GM13977 (cell line): ENCODE measurements around the gene LIG1.

Source experiments
- DNase-seq: peaks from one replicate; pipeline ENCODE4 v3.0.0; 2012; ENCODE audit warnings: low spot score
- in situ Hi-C: fragments of 300-500 bp; cut with MboI; formaldehyde crosslinking; loops from one replicate; pipeline ENCODE4 v1.12.0; 2022; ENCODE audit warnings: low sequenced_read_pairs, low pct_unique_long_range_greater_than_20kb, mixed read lengths, inconsistent platforms; ENCODE audit not compliant: unreplicated experiment
- TF ChIP-seq, protein P1 (sequence below): IDR thresholded peaks from 2 replicates; pipeline ENCODE4 v1.5.1; 2012; ENCODE audit warnings: mild to moderate bottlenecking, control low read depth; ENCODE audit not compliant: insufficient read depth; ENCODE audit errors: extremely low read depth, missing control alignments

The LIG1 gene

DNA sequence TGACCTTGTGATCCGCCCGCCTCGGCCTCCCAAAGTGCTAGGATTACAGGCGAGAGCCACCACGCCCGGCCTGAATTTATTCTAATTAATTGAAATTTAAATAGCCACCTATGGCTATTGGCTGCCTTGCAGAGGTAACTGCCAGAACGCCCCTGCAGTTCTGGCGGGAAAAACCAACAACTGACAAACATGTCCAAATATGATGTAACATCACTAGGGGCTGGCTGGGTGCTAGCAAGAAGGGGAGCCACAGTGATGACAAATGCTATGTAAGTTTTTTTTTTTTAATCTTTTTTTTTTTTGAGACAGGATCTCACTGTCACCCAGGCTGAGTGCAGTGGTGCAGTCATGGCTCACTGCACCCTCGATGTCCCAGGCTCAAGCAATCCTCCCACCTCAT, 13.2 kb upstream of the LIG1 start:
- in situ Hi-C loops: no loop called here
- TF ChIP-seq, protein P1, sequence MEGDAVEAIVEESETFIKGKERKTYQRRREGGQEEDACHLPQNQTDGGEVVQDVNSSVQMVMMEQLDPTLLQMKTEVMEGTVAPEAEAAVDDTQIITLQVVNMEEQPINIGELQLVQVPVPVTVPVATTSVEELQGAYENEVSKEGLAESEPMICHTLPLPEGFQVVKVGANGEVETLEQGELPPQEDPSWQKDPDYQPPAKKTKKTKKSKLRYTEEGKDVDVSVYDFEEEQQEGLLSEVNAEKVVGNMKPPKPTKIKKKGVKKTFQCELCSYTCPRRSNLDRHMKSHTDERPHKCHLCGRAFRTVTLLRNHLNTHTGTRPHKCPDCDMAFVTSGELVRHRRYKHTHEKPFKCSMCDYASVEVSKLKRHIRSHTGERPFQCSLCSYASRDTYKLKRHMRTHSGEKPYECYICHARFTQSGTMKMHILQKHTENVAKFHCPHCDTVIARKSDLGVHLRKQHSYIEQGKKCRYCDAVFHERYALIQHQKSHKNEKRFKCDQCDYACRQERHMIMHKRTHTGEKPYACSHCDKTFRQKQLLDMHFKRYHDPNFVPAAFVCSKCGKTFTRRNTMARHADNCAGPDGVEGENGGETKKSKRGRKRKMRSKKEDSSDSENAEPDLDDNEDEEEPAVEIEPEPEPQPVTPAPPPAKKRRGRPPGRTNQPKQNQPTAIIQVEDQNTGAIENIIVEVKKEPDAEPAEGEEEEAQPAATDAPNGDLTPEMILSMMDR: no peak
- no peak for DNase-seq

DNA sequence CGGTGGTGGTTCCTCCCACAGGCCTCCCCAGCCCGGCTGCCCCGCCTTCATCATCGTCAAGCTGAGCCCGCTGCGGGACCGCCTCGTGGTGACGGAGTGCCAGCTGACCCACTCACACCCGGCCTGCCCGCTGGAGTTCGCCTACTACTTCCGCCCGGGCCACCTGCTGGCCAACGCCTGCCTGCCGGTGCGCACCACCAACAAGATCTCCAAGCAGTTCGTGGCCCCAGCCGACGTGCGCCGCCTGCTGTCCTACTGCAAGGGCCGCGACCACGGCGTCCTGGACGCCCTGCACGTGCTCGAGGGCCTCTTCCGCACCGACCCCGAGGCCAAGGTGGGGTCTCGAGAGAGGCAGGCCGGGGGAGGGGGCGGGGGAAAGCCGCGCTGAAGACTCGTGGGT, 12.3 kb upstream of the LIG1 start:
- TF ChIP-seq, protein P1: no peak
- in situ Hi-C loops: no loop called here
- DNase-seq: no peak

DNA sequence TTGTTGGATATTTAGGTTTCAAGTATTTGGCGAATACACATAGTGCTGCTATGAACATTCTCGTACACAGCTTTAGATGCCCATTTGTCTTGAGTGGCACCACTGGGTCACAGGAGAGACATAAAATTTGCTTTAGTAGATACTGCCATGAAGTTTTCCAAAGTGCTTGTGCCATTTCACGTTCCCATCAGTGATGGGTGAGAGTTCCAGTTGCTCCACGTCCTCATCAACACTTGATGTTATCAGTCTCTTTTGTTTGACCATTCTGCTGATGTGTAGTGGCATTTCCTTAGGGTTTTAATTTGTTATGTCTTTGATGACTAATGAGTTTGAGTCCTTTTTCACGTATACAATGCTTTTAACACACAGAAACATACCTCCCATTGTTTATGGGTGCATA, 11.4 kb upstream of the LIG1 start:
- in situ Hi-C loops: no loop called here
- TF ChIP-seq, protein P1: no peak
- no peak for DNase-seq

DNA sequence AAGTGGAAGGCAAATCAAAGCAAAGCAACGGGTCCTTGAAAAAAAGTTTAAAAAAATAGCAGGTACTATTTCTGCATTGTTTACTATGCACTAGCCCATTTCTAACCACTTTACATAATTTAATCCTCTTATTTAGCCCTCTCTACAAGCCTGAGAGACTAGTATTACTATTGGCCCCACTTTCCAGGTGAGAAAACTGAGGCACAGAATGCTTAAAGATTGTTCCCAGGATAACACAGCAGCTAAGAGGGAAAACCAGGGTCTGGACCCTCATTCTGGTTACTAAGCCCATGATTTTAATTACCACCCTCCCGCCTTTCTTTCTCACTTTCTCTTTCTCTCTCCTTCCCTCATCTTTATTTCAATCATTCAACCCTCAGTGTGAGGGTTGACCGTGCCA, 6.1 kb upstream of the LIG1 start:
- DNase-seq: no peak
- in situ Hi-C loops: no loop called here
- TF ChIP-seq, protein P1: no peak

DNA sequence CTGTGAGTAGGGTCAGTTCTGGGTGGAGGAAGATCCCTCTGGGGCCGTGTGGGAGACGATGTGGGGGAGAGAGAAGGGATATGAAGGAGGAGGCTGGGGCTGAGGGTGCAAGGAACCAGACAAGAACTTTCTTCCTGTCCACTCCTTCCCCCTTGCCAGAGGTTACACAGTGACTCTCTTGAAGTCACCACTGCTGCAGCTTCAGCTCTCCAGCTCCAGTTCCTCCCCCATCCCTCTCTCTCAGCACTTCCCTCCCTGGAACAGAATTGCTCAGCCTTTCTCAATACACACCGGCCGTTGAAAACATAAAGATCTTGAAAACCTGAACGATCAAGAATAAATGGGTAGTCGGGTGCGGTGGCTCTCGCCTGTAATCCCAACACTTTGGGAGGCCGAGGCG, 5.4 kb upstream of the LIG1 start:
- in situ Hi-C loops: no loop called here
- no peak for DNase-seq

DNA sequence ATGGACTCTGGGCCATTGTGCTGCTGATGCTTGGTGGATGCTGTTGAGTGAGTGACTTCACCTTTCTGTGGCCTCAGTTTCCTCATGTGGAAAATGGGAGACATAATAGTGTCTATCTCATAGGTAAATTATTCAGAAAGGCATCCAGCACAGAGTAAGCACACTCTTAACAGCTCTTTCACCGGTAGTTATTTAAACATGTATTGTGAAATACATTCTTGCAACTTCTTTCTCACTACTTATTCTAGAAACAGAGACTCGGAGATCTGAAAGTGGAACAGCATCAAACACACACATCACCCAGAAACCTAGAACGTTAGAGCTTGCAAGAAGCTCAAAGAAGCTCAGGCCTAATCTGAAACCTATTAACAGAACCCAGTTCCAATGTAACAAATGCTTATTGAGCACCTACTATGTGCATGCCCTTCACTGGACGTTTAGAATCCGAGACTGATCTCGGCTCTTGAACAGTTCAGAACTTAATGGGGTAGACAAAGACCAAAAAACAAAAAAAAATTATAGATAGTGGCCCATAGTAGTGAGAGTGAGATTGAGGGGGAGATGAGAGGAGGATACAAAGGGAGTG, 4.4 kb upstream of the LIG1 start:
- in situ Hi-C loops: no loop called here
- TF ChIP-seq, protein P1: no peak
- no peak for DNase-seq

More for the DNA sequence above, 5.4 kb upstream of the LIG1 start:
- TF ChIP-seq, protein P1: no peak

DNA sequence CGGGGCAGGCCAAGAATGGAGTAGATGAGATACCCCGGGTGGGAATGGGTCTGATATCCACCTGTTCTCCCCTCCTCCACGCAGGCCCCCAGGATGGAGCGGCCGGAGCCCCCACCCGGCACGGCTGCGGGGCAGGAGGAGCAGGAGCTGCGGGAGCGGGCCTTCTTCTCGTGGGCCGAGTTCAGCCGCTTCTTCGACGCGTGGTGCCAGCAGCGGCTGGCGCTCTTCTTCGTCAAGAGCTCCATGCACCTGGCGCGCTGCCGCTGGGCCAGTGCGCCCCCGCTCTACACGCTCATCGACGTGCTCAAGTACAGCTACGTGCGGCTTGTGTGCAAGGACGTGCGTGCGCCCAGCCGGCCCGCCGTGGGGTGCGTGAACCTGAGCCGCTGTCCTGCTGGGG, 1.6 kb upstream of the LIG1 start:
- TF ChIP-seq, protein P1: no peak
- in situ Hi-C loops: no loop called here
- no peak for DNase-seq
